Hematopoietic multipotent progenitor cell treated with erythropoietin and hydrocortisone succinate and interleukin-3 and kit ligand, for 17 days (in vitro differentiated cells): Measurements from ENCODE around the gene FOXM1.

Experiments used
- DNase-seq: peaks from one replicate; pipeline ENCODE4 v3.0.0-alpha.2; 2015; ENCODE audit warnings: low spot score

The FOXM1 gene

DNA sequence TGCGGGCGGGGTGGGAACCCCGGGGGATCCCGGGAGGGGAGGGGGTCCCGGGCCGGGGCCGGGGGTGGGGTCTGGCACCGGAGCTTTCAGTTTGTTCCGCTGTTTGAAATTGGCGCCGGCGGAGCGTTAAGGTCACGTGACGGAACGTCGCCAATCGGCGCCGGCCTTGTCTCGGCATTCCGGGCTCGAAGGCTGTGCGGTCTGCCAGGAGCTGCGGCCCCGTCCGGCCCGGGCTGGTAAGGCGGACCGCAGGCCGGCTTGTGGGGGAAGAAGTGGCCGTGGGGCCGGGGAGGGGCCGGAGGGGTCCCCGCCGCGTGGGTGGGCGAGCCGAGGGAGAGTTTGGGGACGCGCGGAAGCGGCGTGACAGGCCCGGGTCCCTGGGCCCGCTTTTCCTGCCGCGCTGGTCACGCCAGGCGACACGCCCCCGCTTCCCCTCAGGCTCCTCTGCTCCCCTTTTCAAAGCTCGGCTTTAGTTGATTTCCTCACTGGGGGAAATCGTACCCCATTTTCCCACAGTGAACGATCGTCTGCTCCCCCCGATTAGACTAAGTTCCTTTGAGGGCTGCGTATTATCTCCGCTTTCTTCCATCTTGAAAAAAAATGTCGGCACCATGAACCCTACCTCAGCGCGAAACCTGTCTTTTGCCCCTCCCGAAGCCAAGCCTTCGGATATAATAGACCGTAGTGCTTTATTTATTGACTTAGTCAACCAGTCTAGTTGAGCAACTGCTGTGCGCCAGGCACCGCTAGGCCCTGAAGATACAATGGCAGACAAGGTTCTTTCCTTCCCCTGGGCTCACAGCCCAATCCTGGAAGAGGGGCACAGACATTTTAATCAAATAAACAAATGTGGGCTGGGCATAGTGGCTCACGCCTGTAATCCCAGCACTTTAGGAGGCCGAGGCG, at the start of gene FOXM1, which contains the start of gene RHNO1:
Gene FOXM1 (minus strand): TSS at position 128 of the 906 bp plus-strand sequence. CDS start 2,696 bp downstream, outside the sequence.
Gene RHNO1 (plus strand): TSS at position 177 of the 906 bp plus-strand sequence. CDS start 8,144 bp downstream, outside the sequence.
- DNase-seq: peak; percentile 92

- no peak for DNase-seq
Observed at GRCh38 chr12:2925322-2925995, 48.5 kb upstream of the FOXM1 start.

DNA sequence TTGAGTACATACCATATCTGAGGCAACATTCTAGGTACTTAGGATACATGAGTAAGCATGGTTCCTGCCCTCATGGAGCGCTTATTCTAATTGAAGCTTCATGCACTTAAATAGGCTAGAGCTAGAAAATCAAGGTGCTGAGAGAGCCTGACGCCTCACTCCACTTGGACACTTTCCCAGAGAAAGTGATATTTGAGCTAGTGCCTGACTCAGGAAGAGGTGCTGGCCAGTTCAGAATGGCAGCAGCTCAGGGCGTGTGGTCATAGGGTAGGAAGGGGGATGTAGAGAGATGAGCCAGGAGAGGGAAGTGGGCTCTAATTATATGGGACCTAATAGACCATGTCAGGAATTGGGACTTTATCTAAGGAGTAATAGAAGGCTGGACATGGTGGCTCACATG, 47.0 kb upstream of the FOXM1 start:
- DNase-seq: no peak

- DNase-seq: no peak
Observed at GRCh38 chr12:2923057-2923456, 46.1 kb upstream of the FOXM1 start.

GRCh38 chr12:2922329-2922728, 45.4 kb upstream of the FOXM1 start:
- no peak for DNase-seq

DNA sequence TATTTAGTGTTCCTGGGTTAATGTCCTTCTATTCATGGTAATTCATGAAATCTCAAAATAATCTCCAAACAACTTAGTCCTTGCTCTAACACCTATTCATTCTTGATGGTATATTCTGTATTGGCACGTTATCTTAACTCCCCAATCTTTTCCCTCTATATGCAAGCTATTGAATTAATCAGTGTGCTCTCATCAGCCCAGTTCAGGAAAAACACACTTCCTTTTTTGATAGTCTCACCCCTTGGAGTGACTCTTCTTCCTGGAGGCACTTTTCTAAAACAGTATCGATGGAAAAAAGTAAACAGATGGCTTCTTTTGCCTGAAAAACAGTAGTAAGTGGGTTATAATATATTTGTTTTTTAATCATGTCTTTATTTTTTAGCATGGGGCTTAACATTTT, 42.3 kb upstream of the FOXM1 start:
- DNase-seq: no peak

GRCh38 chr12:2912216-2912575, 35.2 kb upstream of the FOXM1 start:
- DNase-seq: no peak

GRCh38 chr12:2904260-2904659, 27.3 kb upstream of the FOXM1 start:
- DNase-seq: no peak

- peak; percentile 71 for DNase-seq
Observed at GRCh38 chr12:2902272-2902880, 25.4 kb upstream of the FOXM1 start.

GRCh38 chr12:2900642-2901041, 23.7 kb upstream of the FOXM1 start:
- no peak for DNase-seq

- DNase-seq: no peak
Observed at GRCh38 chr12:2897418-2897817, 20.4 kb upstream of the FOXM1 start.

DNA sequence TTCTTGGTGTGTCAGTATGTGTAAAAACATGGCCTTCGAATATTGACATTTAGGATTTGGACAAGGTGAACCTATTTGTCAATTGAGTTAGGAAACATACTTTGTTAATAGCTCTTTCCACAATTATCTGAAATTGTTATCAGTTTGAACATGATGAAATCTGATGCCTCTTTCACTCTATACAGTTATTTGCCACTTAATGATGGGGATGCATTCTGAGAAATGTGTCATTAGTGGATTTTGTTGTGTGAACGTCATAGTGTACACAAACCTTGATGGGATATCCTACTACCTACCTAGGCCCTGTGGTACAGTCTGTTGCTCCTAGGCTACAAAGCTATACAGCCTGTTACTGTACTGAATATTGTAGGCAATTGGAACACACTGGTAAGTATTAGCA, 18.5 kb upstream of the FOXM1 start:
- DNase-seq: no peak

DNA sequence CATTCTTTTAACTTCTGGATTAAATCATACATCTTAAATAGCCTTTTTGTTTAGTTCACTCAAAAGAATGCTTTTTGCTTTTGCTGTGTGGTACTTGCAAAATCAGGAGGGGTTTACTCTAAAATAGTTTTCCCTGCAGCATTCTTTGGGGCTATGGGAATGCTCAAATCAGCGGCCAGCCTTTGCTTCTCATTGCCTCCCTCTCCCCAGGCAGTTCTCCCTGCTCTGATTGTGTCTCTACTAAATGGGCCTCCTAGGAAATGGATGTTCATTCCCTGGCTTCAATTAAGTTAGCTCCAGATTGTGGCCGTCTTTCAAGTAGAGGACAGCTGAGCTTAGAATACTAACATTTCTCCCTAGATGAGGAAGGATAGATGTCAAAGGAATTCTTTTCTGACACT, 18.1 kb upstream of the FOXM1 start:
- DNase-seq: no peak

DNA sequence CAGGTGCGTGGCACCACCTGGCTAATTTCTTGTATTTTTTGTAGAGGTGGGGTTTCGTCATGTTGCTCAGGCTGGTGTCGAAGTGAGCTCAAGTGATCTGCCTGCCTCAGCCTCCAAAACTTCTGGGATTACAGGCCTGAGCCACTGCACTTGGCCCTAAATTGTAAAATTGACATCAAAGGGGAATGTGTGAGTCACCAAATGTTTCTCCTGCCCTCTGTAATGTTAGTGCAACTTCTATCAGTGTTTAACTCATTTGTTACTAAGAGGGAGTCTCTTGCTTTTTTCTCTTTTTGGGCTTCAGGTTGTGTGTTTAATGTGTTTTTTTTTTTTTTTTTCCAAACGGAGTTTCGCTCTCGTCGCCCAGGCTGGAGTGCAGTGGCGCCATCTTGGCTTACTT, 16.0 kb upstream of the FOXM1 start:
- DNase-seq: no peak

DNA sequence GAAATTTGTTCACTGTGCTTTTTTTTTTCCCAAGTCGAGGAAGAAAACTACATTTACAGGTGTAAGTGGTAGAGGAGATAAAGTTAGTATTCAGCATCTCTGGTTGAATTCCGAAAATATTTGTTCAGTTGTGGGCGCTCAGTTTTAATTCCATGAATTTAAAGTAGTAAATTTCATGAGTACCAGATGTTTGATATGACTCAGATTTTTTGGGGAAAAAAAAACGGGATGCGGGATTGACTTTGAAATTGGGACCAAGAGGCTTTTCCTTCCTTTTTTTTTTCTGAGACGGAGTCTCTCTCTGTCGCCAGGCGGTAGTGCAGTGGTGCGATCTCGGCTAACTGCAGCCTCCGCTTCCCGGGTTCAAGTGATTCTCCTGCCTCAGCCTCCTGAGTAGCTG, 15.3 kb upstream of the FOXM1 start:
- no peak for DNase-seq

- peak; percentile 59 for DNase-seq
Observed at GRCh38 chr12:2891240-2892053, 14.5 kb upstream of the FOXM1 start.

DNA sequence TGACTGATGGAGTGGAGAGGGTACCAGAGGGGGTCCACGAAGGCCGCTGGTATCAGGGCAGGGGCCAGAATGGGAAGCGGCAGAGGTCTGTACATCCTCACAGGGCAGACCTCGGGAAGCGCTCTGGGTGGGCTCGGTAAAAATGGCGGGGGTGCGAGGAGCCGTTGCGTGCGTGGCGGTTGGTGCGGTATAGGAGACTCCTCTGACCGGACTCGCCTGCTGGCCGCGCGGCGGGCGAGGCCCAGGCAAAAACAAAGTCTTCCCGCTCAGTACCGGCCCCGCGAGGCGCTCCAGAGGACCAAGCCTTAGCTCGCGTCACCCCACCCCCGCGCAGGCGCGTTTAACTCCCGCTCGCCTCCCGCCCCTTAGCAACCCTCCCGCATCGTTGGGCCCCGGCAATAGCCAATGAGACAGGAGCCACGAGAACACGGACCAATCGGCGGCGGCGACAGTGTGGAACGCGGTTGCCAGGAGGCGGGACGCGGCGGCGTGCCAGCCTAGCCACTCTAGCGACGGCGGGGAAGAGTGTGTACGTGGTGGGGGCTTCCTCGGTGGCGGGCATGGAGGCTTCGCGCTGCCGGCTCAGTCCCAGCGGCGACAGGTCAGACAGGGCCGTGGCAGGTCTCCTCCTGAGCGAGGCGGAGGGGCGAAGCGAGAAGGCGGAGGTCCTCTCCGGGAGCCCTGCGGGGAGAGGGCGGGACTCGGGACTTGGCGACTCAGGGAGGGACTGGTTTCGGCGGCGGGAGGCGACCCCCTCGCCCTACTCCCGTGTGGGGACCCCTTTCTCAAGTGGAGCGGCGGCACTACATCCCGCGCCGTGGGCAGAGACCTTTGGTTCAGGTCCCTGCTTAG, 13.6 kb upstream of the FOXM1 start, which contains the start of gene TULP3:
Gene TULP3 (plus strand): TSS at position 504 of the 852 bp plus-strand sequence. CDS start 57 bp downstream, at position 561.
- DNase-seq: peak; percentile 99

DNA sequence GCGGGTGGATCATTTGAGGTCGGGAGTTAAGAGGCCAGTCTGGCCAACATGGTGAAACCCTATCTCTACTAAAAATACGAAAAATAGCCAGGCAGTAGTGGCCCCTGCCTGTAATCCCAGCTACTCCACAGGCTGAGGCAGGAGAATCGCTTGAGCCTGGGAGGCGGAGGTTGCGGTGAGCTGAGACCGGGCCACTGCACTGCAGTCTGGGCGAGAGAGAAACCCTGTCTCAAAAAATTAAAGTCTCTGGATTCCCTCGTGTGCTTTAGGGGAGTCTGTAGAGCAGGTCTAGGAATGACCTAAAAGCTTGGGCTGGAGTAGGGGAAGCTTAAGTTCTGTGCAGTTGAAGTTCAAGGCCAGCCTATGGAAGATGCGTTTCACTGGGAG, 13.0 kb upstream of the FOXM1 start:
- DNase-seq: no peak

DNA sequence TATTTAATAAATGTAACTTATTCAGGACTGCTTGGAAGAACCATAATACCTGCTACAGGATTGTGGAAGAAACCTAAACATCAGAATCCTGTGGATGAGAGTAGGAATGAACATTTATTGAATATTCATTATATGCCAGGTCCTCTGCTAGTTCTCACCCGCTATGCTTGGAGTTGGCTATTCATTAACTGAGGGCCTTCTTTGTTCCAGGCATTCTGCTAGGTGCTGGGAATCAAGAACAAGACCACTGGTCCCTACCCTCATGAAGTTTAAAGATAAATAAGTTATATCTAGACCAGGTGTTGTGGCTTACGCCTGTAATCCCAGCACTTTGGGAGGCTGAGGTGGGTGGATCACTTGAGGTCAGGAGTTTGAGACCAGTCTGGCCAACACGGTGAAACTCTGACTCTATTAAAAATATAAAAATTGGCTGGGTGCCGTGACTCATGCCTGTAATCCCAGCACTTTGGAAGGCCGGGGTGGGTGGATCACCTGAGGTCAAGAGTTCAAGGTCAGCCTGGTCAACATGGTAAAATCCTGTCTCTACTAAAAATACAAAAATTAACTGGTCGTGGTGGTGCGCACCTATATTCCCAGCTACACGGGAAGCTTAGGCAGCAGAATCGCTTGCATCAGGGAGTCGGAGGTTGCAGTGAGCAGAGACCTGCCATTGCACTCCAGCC, 9.9 kb upstream of the FOXM1 start:
- no peak for DNase-seq

DNA sequence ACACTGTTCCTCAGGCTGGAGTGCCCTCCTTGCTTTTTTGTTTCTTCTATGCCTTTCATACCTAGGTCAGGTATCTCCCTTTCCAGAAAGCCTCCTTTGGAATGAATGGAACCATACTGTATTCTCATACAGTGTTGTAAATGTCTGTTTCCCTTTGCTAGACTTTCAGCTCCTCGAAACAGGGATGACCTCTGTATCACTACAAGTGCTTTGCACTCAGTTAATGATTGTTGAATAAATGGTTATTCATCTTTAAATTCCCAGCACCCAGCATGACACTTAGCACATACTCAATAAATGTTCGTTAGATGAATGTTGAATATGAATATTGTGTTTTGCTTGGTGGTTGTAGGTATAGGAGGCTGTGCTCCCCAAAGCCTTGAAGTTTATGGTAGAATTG, 7.8 kb upstream of the FOXM1 start:
- DNase-seq: no peak
